Measurements from ENCODE around the gene BCL11B. TPM values are rescaled to one million over a fixed set of nuclear protein-coding genes. Genes with fewer than 3 reads are reported as not detected.

BCL11B gene
- total RNA-seq, 1 experiment from 2014 or later: 2.6 TPM

GRCh38 chr14:99240627-99241324 lies 31.2 kb downstream of the BCL11B start:
- no peak for DNase-seq (ENCODE audit: low read depth in 1 of 2, low spot score in 2 of 2)
- Histone ChIP-seq H3K27me3 (replicated peaks) (no peaks in the 10 kb centered on the region), H3K4me1 (replicated peaks) (peaks cover 15% of the 10 kb centered on the region), H3K4me3 (no peak overlapping the region), H3K9me3 (replicated peaks) (no peaks in the 10 kb centered on the region), H3K27ac (no peak overlapping the region), H3K36me3 (no peaks in the 10 kb centered on the region)

DNA sequence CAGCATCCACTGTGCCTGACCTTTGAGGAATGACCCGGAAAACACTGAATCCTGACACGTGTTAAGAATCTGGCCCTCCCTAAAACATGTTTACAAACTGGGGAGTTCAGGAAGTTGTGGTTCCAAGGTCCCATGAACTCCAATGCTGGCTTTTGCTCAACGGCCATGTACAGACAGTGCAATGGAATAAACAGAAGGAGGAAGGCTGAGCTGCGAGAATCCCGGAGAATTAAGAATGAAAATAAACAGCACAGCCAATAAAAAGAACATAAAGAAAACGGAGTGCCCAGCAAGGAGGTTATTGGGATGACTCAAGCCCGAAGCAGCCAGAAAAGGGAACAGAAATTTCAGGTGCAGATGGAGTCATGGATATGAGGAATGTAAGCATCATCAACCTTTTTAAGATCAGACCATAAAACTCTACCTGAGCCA lies 32.3 kb downstream of the BCL11B start:
- peak; percentile 62 to 82 for DNase-seq (ENCODE audit: low read depth in 1 of 2, low spot score in 2 of 2)
- H3K9me3 ChIP-seq (replicated peaks): no peaks in the 10 kb centered on the region
- peaks cover 20% of the 10 kb centered on the region for H3K4me1 ChIP-seq (replicated peaks)
- no peaks in the 10 kb centered on the region for H3K36me3 ChIP-seq
- no peaks in the 10 kb centered on the region for H3K27me3 ChIP-seq (replicated peaks)
- H3K4me3 ChIP-seq: no peak overlapping the region
- no peak overlapping the region for H3K27ac ChIP-seq

DNA sequence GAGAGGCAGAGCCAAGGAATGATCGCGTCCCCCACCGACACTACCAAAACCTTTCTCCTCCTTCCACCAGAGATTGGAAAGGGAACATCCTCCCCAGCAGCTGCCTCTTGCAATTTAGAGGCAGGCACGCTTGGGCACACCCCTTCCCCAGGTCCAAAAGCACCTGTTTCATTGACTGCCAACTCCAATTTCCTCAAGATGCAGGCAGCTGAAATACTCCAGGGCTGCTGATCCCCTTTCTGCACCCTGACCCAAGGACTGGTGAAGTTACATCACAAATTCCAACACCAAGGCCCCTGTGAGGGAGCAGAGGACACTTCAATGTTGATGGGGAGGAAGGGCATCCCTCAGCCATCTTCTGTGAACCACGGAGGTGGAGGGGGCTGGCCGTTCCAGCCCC lies 33.8 kb downstream of the BCL11B start:
- H3K9me3 ChIP-seq (replicated peaks): no peaks in the 10 kb centered on the region
- no peak overlapping the region for H3K27ac ChIP-seq
- H3K4me3 ChIP-seq: no peak overlapping the region
- no peaks in the 10 kb centered on the region for H3K27me3 ChIP-seq (replicated peaks)
- peaks cover 22% of the 10 kb centered on the region for H3K4me1 ChIP-seq (replicated peaks)
- no peaks in the 10 kb centered on the region for H3K36me3 ChIP-seq
- DNase-seq (ENCODE audit: low read depth in 1 of 2, low spot score in 2 of 2): no peak

DNA sequence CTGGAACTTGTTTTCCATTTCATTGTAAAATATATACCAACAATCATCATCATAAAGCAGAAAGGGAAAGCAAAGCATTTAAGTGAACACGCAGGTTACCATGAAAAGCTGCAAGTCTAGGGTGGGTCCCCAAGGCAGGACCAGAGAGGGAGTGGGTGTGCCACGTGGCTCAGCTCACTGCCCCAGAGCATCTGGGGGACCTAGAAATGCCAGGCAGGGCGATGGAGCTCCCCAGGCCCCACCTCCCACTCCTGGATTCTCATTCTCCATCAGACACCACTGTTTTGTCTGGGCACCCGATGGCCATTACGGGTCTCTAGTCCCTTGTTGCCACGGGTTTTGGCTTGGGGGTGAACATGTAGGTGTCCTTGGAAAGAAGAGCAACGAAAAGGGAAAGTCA lies 34.7 kb downstream of the BCL11B start:
- Histone ChIP-seq H3K4me3 (no peak overlapping the region), H3K4me1 (replicated peaks) (peaks cover 31% of the 10 kb centered on the region), H3K36me3 (no peaks in the 10 kb centered on the region), H3K27ac (no peak overlapping the region), H3K9me3 (replicated peaks) (no peaks in the 10 kb centered on the region), H3K27me3 (replicated peaks) (no peaks in the 10 kb centered on the region)
- no peak for DNase-seq (ENCODE audit: low read depth in 1 of 2, low spot score in 2 of 2)

DNA sequence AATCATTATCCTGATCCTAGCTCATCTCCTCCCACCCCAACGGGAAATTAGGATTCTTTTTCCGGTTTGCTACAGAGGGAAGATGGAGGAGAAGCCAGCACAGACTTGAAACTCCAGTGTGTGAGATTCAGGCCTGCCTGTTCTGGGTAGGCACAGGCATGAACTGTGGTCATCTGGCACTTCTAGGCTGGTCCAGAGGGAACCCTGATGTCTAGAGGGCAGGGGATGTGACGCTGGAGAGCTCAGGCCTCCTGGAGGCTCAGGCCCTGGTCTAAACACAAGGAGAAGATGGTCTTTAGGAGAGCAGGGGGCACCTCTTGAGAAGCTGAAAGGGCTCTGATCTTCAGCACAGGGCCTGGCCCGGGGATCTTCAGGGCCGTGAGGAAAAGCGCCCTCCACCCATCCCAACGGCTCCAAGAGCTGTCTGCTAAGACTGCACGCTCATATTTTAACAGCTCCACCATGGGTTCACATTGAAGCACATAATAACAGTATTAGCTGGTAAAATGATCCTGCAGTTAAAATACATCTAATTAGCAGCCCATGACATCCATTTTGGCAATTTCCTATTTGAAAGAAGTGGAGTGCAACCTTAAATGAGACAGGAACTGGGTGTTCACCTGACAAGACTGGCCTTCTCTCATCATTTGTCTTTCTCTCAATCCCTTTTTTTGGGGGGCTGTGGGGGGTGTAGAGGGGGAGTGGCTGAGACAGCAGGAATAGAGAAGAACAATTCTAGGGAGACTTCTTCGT lies 35.4 kb downstream of the BCL11B start:
- Histone ChIP-seq H3K4me3 (no peak overlapping the region), H3K4me1 (replicated peaks) (peaks cover 38% of the 10 kb centered on the region), H3K36me3 (no peaks in the 10 kb centered on the region), H3K27ac (no peak overlapping the region), H3K9me3 (replicated peaks) (no peaks in the 10 kb centered on the region), H3K27me3 (replicated peaks) (no peaks in the 10 kb centered on the region)
- no peak for DNase-seq (ENCODE audit: low read depth in 1 of 2, low spot score in 2 of 2)

GRCh38 chr14:99235582-99236320 lies 36.2 kb downstream of the BCL11B start:
- Histone ChIP-seq H3K4me3 (no peak overlapping the region), H3K27ac (no peak overlapping the region), H3K36me3 (no peaks in the 10 kb centered on the region), H3K9me3 (replicated peaks) (no peaks in the 10 kb centered on the region), H3K27me3 (replicated peaks) (no peaks in the 10 kb centered on the region), H3K4me1 (replicated peaks) (peaks cover 45% of the 10 kb centered on the region)
- no peak for DNase-seq (ENCODE audit: low read depth in 1 of 2, low spot score in 2 of 2)

GRCh38 chr14:99234961-99235571 lies 36.9 kb downstream of the BCL11B start:
- Histone ChIP-seq H3K27ac (no peak overlapping the region), H3K9me3 (replicated peaks) (no peaks in the 10 kb centered on the region), H3K4me3 (no peak overlapping the region), H3K36me3 (no peaks in the 10 kb centered on the region), H3K4me1 (replicated peaks) (peaks cover 48% of the 10 kb centered on the region), H3K27me3 (replicated peaks) (no peaks in the 10 kb centered on the region)
- peak in 1 of 2 experiments; percentile 15 for DNase-seq (ENCODE audit: low read depth in 1 of 2, low spot score in 2 of 2)

GRCh38 chr14:99234355-99234754 lies 37.6 kb downstream of the BCL11B start:
- Histone ChIP-seq H3K27ac (no peak overlapping the region), H3K9me3 (replicated peaks) (no peaks in the 10 kb centered on the region), H3K4me3 (no peak overlapping the region), H3K4me1 (replicated peaks) (peaks cover 48% of the 10 kb centered on the region), H3K36me3 (no peaks in the 10 kb centered on the region), H3K27me3 (replicated peaks) (no peaks in the 10 kb centered on the region)
- DNase-seq (ENCODE audit: low read depth in 1 of 2, low spot score in 2 of 2): no peak

GRCh38 chr14:99233222-99234035 lies 38.6 kb downstream of the BCL11B start:
- Histone ChIP-seq H3K36me3 (no peaks in the 10 kb centered on the region), H3K27me3 (replicated peaks) (no peaks in the 10 kb centered on the region), H3K4me1 (replicated peaks) (peaks cover 47% of the 10 kb centered on the region), H3K27ac (no peak overlapping the region), H3K4me3 (no peak overlapping the region), H3K9me3 (replicated peaks) (no peaks in the 10 kb centered on the region)
- no peak for DNase-seq (ENCODE audit: low read depth in 1 of 2, low spot score in 2 of 2)

DNA sequence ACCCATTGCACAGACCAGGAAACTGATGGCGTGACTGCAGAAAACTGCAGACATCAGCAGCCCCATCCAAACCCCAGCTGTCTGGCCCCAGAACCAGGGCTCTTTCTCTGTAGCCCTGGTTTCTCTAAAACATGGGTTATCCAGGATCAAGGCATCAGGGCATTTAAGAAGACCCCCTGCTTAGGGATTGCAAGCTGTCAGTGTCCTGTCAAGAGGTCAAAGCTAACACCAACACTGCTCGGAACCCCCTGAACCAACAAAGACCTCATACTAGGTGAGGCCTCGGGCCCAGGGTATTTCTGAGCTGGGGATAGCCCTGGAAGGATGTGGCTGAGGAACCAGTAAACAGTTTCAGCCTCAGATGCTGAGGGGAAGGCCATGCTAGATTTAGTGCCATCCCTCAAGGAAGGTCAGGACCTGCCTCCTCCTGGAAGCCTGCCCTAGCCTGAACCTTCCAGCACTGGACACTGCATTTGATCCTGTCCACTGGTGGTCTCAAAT lies 39.2 kb downstream of the BCL11B start:
- peaks cover 47% of the 10 kb centered on the region for H3K4me1 ChIP-seq (replicated peaks)
- no peaks in the 10 kb centered on the region for H3K9me3 ChIP-seq (replicated peaks)
- no peaks in the 10 kb centered on the region for H3K27me3 ChIP-seq (replicated peaks)
- H3K4me3 ChIP-seq: no peak overlapping the region
- H3K27ac ChIP-seq: no peak overlapping the region
- DNase-seq (ENCODE audit: low read depth in 1 of 2, low spot score in 2 of 2): no peak
- H3K36me3 ChIP-seq: no peaks in the 10 kb centered on the region

DNA sequence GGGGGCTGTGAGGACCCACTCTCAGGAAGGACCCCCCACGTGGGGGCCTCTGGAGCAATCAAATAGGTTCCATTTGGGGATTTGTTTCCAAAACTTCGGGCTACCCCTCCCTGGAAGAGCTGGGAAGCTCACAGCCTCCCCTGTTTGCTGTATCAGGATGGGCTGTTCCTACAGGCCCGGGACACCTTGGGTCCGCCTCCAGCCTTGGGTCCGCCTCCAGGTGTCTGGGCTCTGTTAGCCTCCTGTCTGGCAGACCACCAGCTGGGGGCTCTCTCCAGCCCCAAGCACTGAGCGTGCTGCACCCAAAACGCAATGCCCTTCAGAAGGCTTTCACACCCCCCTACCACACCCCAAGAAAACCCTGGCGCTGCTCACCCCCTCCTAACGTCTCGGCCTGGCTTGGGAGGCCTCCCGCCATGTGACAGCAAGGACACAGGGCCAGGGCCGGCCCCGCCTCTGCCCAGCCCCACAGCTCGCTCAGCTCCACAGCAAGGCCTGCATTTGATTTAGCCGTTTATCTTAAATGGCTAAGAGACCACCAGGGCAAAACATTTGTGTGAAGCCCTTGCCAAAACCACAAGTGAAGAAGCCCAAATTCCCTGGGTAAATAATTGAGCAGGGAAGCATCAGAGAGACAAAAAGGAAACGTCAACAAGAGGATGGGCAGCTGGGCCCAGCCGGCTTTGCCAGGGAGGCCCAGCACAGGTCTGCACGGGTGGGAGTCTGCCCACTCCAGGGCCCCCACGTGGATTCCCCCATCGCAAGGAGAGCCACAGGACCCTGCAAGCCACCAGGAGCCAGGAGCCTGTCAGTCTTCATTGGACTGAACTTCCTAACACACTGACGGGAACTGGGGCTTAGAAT lies 39.9 kb downstream of the BCL11B start:
- Histone ChIP-seq H3K27me3 (replicated peaks) (no peaks in the 10 kb centered on the region), H3K9me3 (replicated peaks) (no peaks in the 10 kb centered on the region), H3K36me3 (no peaks in the 10 kb centered on the region), H3K4me3 (peak overlapping the region; percentile 9; the same call in 1 of the 2 replicates), H3K27ac (peak overlapping the region; percentile 30; the same call in 1 of the 2 replicates), H3K4me1 (replicated peaks) (peaks cover 47% of the 10 kb centered on the region)
- DNase-seq (ENCODE audit: low read depth in 1 of 2, low spot score in 2 of 2): peak; percentile 87 to 92

DNA sequence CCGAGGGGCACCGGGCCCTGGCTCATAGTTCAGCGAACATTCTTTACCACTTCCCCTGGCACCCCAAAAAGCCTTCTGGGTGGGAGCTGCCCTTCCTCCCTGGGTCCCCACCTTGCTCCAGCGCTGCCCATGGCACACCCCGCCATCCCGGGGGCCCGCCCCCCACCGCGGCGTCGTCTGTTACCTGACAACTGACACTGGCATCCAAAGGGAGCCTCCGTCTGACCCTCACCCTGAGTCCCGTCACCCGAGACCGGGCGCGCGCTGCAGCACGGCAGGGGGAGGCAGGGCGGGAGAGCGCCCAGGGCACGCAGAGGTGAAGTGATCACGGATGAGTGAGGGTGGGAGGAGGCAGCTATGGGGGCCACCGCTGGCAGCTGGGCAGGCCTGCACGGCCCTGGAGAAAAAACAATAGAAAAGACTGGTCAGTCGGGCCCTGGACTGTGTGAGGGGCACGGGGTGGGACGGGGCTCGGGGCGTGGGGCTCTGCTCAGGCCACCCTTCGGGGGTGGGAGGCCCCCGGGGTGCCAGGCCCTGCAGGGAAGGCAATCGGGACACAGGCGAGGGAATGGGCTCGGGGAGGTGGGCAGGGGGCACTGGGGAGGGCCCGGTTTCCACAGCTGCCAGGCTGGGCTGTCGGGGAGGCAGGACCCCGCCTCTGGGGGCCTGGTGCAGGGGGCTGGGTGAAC lies 40.7 kb downstream of the BCL11B start:
- Histone ChIP-seq H3K4me1 (replicated peaks) (peaks cover 47% of the 10 kb centered on the region), H3K9me3 (replicated peaks) (no peaks in the 10 kb centered on the region), H3K36me3 (no peaks in the 10 kb centered on the region), H3K4me3 (0 out of 2 replicates have a peak overlapping the region, but pooled peaks have one; percentile 6), H3K27me3 (replicated peaks) (no peaks in the 10 kb centered on the region), H3K27ac (peak overlapping the region; percentile 30; the same call in 1 of the 2 replicates)
- no peak for DNase-seq (ENCODE audit: low read depth in 1 of 2, low spot score in 2 of 2)

Measured in SJSA1 (cell line).